Limb (tissue), 2 donors: ENCODE data around the gene ADCY9.
A peak's percentile ranks its signal among the peaks of the same experiment; 100 is the strongest.

Experiments
- DNase-seq, 2 donors: peaks; one replicate each; pipeline ENCODE4 v3.0.0-alpha.2; 2016; ENCODE audit errors: extremely low spot score in 2 of 2

The ADCY9 gene

GRCh38 chr16:4033951-4034350 lies 82.3 kb downstream of the ADCY9 start:
- no peak for DNase-seq

GRCh38 chr16:4032768-4033167 lies 83.5 kb downstream of the ADCY9 start:
- DNase-seq = peak in 1 of 2 donors; percentile 39

- no peak for DNase-seq
Measured at GRCh38 chr16:4028144-4028543, 88.1 kb downstream of the ADCY9 start.

- no peak for DNase-seq
Measured at GRCh38 chr16:4026854-4027253, 89.4 kb downstream of the ADCY9 start.

DNA sequence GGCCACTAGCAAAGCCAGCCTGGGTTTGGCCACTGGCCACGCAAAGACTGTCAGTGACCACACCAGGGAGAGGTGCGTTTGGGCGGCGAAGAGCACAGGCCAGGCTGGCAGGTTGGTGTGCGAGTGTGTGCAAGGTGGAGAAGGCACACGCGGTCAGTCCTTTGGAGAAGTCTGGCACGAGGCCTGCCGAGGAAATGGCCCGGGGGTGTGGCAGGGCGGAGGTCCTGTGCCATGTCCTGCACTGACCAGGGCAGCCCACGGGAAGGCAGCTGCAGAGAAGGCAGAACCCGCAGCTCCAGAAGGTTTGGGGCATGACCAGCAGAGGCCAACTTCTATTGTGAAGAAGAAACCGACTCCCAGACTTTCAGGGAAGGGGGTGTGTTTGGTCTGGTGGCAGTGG lies 90.8 kb downstream of the ADCY9 start:
- DNase-seq = no peak

GRCh38 chr16:4021916-4022315 lies 94.3 kb downstream of the ADCY9 start:
- DNase-seq = no peak

DNA sequence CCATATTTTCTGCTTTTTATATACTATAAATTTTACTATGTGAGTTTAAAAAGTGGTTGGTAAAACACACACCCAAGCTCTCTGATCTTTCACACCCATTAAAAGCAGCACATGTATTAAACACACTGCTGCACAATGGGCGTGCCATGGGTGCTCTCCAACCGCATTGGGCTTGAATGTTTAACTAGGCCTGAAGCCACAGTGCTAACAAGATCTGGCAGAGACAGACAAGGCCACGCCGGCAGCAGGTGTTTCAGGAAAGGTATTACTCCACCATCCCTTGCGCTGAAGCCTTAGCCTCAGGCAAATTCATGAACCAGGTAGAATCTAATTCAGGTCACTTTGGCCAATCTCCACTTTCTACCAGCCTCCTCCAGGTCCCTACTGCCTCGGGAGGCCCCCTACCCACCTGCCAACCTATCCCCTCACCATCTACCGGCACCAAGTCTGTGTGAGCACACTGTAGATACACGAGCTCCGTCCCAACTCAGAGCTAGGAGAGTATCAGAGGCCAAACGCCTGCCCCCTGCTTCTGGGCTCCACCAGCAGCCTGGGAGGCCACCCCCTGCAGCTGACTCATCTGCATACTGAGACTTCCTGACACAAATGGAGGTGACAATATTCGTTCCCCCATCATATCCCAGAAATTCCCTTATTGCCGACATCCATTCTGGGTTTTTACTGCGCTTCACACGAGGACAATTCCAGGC lies 95.0 kb downstream of the ADCY9 start:
- DNase-seq = no peak

DNA sequence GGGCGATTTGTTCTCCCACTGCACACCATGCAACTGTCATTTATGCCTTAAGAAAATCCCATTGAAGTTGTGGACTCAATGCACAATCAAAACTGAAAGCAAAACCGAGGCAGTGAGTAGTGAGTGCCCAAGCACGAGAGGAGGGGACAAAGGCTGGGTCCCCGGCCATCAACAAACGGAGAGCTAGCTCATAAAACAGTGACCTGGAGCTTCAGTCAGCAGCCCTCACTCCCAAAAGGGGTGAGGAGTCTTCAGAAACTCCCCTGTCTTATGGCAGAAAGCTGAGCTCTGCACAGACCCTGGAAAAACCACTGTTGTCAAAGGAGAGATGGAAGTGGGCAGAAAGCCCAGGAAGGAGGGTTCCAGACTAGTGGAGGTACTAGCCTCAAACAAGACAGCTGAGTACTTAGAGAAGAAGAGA lies 96.9 kb downstream of the ADCY9 start:
- no peak for DNase-seq

GRCh38 chr16:4018391-4018790 lies 97.9 kb downstream of the ADCY9 start:
- DNase-seq = peak; percentile 53 to 58

DNA sequence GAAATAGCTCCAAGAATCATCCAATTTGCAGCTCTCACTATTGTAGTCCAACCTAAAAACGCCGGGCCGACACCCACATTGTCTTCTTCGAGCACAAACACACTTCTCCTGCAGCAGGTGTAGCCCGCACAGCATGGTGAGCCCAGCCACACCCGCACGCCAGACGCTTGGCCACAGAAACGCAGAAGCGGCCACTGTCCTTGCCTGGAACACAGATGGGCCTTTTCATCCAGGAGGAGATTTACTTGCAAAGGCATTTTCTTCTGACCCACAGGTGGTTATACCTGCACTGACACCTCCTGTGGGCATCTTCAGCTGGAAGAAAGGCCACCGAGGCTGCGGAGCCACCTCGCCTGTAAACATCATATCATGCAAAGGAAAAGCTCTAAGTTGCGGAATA lies 98.4 kb downstream of the ADCY9 start:
- DNase-seq = no peak

GRCh38 chr16:4016658-4017057 lies 99.6 kb downstream of the ADCY9 start:
- DNase-seq = no peak

DNA sequence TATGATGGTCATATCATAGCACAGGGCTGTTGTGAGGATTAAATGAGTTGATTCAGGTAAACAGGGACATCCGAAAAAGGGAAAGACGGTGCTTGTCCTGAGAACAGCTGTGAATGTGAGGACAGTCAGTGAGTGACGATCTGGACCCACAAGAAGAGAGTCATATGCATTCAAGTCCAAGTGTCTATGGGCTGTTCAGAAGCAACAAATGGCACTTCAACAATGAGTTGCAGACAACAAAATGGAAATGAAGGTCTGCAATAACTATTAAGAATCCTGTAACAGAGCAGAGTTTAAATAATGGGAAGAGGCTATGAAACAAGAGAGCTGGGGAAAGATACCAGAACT lies 100.3 kb downstream of the ADCY9 start:
- no peak for DNase-seq

DNA sequence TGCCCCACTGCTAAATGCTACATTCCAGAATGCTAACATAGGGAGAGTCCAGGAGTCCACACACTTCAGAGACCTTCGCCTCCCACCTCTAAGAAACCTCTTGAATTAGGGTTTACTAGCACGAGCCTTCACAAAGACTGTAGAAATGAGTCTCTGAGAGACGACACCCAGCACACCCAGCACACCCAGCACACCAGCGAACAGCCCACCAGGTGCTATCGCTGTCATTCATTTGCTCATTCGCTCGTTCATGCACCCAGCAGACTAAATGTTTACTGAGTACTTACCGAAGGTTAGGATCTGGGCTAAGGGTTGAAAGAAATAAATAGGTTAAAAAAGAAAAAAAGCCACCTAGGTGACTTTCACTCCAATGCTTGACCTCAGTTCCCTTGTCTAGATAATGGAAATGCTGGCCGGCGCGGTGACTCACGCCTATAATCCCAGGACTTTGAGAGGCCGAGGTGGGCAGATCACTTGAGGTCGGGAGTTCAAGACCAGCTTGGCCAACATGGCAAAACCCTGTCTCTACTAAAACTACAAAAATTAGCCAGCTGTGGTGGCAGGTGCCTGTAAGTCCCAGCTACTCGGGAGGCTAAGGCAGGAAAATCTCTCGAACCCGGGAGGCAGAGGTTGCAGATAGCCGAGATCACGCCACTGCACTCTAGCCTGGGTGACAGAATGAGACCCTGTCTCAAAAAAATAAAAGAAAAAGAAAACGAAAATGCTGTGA lies 100.8 kb downstream of the ADCY9 start:
- no peak for DNase-seq

- DNase-seq = no peak
Measured at GRCh38 chr16:4011940-4012629, 104.2 kb downstream of the ADCY9 start.

DNA sequence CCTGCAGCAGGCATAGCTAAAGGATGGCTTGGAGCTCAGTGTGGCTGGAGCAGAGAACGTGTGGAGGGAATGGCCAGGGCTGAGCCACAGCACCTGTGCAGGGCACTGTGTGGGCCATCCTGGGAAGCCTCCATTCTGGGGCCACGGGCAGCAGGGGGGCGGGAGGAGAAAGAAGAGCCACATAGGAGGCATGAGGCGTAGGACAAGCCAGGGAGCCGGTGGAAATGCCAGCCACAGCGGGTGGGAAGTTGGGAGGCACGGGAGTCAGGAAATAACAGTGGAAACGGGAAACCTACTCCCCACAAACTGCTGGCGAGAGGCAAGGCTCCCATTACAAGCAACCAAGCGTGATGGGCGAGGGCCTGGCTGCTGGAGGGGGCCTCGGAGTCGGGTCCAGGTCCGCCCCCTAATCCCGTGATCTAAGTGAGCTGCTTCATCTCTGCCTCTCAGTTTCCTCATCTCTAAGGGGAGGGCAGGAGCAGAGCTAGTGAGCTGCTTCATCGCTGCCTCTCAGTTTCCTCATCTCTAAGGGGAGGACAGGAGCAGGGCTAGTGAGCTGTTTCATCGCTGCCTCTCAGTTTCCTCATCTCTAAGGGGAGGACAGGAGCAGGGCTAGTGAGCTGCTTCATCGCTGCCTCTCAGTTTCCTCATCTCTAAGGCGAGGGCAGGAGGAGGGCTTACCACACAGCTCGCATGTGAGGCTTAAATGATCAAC lies 104.9 kb downstream of the ADCY9 start:
- DNase-seq = no peak

GRCh38 chr16:4010225-4011158 lies 105.8 kb downstream of the ADCY9 start:
- DNase-seq = no peak

DNA sequence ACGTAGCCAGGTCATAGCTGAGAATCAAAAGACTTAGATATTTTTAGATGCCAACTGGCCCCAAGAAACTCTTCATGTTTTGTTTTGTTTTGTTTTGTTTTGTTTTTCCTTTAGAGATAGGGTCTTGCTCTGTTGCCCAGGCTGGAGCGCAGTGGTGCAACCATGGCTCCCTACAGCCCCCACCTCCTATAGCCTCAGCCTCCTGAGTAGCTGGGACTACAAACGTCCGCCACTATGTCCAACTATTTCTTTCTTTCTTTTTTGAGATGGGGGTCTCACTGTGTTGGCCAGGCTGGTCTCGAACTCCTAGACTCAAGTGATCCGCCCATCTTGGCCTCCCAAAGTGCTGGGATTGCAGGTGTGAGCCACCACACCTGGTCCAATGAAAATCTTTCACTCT lies 107.1 kb downstream of the ADCY9 start:
- DNase-seq = no peak

DNA sequence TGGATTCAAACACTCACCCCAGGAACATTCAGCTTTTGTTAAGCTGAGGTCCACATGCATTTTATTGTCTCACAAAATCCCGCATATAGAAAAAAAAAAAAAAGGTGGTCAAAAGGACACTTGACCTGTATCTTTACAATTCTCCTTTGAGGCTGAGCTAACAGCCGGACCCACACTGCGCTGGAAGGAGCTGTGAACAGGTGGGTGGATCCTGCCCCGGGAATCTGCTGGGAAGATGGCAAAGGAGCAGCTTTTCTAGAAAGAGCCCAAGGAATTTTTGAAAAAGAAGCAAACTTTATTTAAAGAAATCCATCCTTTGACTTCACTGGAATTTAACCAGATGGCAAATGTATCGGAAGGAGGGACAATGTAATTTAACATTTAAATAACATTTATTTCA lies 108.1 kb downstream of the ADCY9 start:
- DNase-seq = no peak

GRCh38 chr16:4006397-4006999 lies 109.7 kb downstream of the ADCY9 start:
- no peak for DNase-seq

DNA sequence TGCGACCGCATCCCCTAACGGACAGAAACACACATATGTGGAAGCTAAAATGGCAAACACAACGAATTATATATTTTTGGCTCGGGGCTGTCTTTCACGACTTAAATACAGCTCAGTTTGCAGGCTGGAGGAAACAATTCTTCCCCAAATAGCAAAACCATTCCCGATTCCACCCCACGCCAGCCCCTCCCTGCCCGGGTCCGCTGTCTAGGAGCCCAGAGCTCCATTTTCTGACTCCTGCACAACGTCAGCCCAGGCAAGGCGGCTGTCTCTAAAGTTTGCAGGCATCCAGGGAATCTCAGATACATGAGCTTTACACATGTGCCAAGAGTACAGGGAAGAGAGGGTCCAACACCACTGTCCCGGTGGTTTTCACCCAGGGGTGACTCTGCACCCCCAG lies 110.5 kb downstream of the ADCY9 start:
- no peak for DNase-seq

GRCh38 chr16:4005281-4005680 lies 111.0 kb downstream of the ADCY9 start:
- DNase-seq = no peak
